Vagina (tissue), 2 donors: ENCODE measurements around the gene SPATA9.

Experiments used
- POLR2A ChIP-seq, 2 donors: fragments of 450-650 bp; IDR thresholded peaks; one replicate each; pipeline ENCODE4 v1.6.1; 2017; ENCODE audit warnings: antibody characterized with exemption in 2 of 2, mild to moderate bottlenecking in 2 of 2, moderate library complexity in 2 of 2
- TF ChIP-seq, protein P1 (sequence below), 3 experiments: fragments of 450-650 bp in 2 of 3; fragments of 200-600 bp in 1 of 3; sonication (generic) in 1 of 3; IDR thresholded peaks; one replicate each; pipeline ENCODE4 v1.5.1; 2017 to 2019; ENCODE audit warnings: antibody characterized with exemption in 3 of 3, mild to moderate bottlenecking in 2 of 3, moderate library complexity in 2 of 3

DNA sequence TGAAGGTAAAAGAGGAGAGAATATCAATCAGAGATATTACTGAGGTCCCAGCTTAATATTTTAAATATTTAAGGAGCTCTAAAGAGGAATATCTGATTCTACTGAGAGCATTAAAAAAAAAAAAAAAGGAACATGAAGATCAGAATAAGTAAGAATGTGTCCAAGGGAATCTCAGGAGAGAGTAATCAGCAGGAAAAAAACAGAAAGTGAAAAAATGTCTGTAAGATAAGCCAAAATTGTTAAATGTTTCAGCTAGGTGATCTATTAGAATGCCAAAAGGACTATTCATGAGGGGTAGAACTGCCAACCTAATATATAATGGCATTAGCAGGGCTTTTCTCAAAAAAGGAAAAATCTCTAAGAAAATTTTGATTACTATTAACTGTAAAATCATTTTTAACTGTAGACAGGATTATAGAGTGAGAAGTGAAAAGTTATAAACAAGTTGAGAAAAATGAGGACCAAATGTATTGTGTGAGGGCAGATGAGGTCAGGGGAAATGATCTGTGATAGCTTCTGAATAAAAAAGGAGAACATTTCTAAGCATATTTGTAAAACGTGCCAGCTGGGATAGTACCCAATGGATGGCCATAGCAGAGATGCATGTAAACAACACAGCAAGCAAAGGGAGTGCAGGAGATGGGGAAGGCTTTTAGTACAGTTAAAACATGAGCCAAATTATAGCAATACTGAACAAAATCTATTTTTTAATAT, 38.9 kb upstream of the SPATA9 start:
- TF ChIP-seq, protein P1, sequence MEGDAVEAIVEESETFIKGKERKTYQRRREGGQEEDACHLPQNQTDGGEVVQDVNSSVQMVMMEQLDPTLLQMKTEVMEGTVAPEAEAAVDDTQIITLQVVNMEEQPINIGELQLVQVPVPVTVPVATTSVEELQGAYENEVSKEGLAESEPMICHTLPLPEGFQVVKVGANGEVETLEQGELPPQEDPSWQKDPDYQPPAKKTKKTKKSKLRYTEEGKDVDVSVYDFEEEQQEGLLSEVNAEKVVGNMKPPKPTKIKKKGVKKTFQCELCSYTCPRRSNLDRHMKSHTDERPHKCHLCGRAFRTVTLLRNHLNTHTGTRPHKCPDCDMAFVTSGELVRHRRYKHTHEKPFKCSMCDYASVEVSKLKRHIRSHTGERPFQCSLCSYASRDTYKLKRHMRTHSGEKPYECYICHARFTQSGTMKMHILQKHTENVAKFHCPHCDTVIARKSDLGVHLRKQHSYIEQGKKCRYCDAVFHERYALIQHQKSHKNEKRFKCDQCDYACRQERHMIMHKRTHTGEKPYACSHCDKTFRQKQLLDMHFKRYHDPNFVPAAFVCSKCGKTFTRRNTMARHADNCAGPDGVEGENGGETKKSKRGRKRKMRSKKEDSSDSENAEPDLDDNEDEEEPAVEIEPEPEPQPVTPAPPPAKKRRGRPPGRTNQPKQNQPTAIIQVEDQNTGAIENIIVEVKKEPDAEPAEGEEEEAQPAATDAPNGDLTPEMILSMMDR (IDR thresholded peaks at IDR 0.05): no peak
- TF ChIP-seq POLR2A (IDR thresholded peaks at IDR 0.05): no peak
